Nephron progenitor cell (in vitro differentiated cells): ENCODE measurements around the gene RPL26.
"Not testable (repeated sequence)": the region's sequence is repeated elsewhere in the genome, so short reads cannot be mapped to it uniquely, and the experiment has no call there.

Experiments
- DNase-seq: peaks from one replicate; pipeline ENCODE4 v3.0.0; 2021
- H3K27ac Mint-ChIP-seq: 2 replicates; pipeline ENCODE4 v1.8.0; 2021; ENCODE audit warnings: mild to moderate bottlenecking, moderate library complexity, mixed read lengths
- H3K27me3 Mint-ChIP-seq: 2 replicates; pipeline ENCODE4 v1.8.0; 2021; ENCODE audit warnings: mild to moderate bottlenecking, low read depth, mixed read lengths; ENCODE audit not compliant: poor library complexity
- H3K36me3 Mint-ChIP-seq: 2 replicates; pipeline ENCODE4 v1.8.0; 2021; ENCODE audit warnings: low read depth, mixed read lengths
- H3K4me1 Mint-ChIP-seq: 2 replicates; pipeline ENCODE4 v1.8.0; 2021; ENCODE audit warnings: mixed read lengths
- H3K4me3 Mint-ChIP-seq: 2 replicates; pipeline ENCODE4 v1.8.0; 2021; ENCODE audit warnings: mild to moderate bottlenecking, moderate library complexity, mixed read lengths
- H3K9me3 Mint-ChIP-seq: 2 replicates; pipeline ENCODE4 v1.8.0; 2021; ENCODE audit warnings: mild to moderate bottlenecking, moderate library complexity, mixed read lengths
- CTCF ChIP-seq: fragments of 200-600 bp; sonication (generic); IDR thresholded peaks from 2 replicates; pipeline ENCODE4 v1.5.0; 2021; ENCODE audit warnings: antibody characterized with exemption

RPL26 gene

DNA sequence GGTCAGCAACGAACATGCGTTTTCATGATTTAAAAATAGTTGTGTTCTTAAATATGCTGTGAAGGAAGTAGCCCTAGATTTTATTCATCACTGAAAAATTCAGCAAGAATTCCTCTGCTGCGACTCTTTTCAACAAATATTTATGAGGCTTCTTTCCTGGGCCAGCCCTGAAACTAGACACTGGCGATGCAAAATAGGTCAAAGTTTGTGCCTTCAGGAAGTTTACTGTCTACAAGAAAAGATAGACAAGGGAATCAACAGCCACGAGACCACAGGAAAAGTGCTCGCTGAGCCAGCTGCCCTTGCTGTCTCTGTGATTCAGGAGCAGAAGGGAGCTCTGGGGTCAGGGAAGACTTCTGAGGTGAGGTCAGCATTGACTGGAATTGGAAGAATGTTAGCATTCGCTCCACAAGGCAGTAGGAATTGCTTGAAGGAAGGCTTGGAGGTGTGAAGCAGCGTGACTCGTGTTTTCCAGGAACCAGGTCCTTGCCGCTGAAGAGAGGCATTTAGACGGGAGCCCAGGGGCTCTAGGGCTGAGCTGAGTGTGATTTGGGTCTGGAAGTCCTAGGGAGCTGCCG lies 1.9 kb upstream of the RPL26 start:
- no peaks in the 10 kb centered on the region for H3K9me3 Mint-ChIP-seq
- H3K4me3 Mint-ChIP-seq, result peak overlapping the region; percentile 100
- DNase-seq, result no peak
- peak overlapping the region; percentile 69 for H3K27ac Mint-ChIP-seq
- peaks cover 28% of the 10 kb centered on the region for H3K36me3 Mint-ChIP-seq
- TF ChIP-seq CTCF, result no peak
- peaks cover 2% of the 10 kb centered on the region for H3K27me3 Mint-ChIP-seq
- H3K4me1 Mint-ChIP-seq, result peaks cover 56% of the 10 kb centered on the region

- peaks cover 48% of the 10 kb centered on the region for H3K36me3 Mint-ChIP-seq
- no peak for DNase-seq
- H3K27me3 Mint-ChIP-seq, result peaks cover 2% of the 10 kb centered on the region
- peak overlapping the region; percentile 100 for H3K27ac Mint-ChIP-seq
- no peak for TF ChIP-seq CTCF
- peaks cover 70% of the 10 kb centered on the region for H3K4me1 Mint-ChIP-seq
- H3K9me3 Mint-ChIP-seq, result no peaks in the 10 kb centered on the region
- peak overlapping the region; percentile 100 for H3K4me3 Mint-ChIP-seq
Measured at GRCh38 chr17:8382880-8383142, 182 bp downstream of the RPL26 start.

DNA sequence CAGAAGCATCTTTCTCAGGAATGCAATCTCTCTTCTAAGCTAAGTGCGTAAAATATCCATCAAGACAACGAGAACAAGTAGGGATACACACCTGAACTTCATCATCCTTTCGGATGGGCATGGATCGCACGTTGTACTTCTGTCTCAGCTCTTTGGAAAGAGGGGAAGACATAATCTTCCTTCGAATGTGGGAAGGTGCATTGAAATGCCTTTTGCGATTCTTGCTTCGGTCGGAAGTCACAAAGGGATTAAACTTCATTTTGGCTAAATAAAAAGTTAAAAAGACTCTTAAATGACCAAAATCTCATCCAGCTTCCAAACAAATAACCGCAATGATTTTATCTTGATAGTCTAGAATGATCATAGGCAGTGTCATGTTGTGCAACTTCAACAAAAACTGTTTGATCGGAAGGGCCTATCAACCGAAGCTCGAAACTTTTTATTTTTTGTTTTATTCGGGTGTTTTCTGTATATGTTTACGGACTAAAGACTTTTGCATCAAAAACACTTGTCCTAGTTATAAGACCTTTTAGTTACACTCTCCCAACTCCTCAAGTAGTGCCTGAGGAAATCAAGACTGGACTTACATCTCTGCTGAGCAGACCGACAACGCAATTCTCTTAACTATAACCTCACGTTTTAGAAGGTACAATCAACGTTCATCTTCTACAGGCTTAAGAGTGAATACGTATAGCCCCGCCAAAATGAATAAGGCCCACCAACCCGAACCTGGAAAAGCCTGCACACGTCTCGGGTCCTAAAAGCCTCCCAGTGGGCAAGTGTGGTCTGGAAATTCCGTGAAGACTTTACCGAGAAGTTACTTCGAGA lies 727 bp downstream of the RPL26 start:
- Mint-ChIP-seq H3K27ac (peak overlapping the region; percentile 100), H3K4me3 (peak overlapping the region; percentile 100), H3K27me3 (peaks cover 2% of the 10 kb centered on the region), H3K4me1 (peaks cover 74% of the 10 kb centered on the region), H3K9me3 (no peaks in the 10 kb centered on the region), H3K36me3 (peaks cover 54% of the 10 kb centered on the region)
- TF ChIP-seq CTCF, result no peak
- no peak for DNase-seq

GRCh38 chr17:8380049-8380448 lies 2.9 kb downstream of the RPL26 start:
- H3K27me3 Mint-ChIP-seq, result no peaks in the 10 kb centered on the region
- no peaks in the 10 kb centered on the region for H3K9me3 Mint-ChIP-seq
- peak overlapping the region; percentile 70 for H3K27ac Mint-ChIP-seq
- peaks cover 65% of the 10 kb centered on the region for H3K36me3 Mint-ChIP-seq
- peaks cover 78% of the 10 kb centered on the region for H3K4me1 Mint-ChIP-seq
- peak overlapping the region; percentile 4 for H3K4me3 Mint-ChIP-seq
- DNase-seq, result no peak
- TF ChIP-seq CTCF, result no peak

DNA sequence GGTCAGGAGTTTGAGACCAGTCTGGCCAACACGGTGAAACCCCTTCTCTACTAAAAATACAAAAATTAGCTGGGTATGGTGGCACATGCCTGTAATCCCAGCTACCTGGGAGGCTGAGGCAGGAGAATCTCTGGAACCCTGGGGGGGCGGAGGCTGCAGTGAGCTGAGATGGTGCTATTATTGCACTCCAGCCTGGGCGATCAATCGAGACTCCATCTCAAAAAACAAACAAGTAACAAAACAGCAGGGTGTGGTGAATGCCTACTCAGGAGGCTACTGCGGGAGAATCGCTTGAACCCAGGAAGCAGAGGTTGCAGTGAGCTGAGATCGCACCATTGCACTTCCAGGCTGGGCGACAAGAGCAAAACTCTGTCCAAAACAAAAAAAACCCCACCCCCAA lies 4.9 kb downstream of the RPL26 start:
- not testable (repeated sequence) for DNase-seq, H3K4me3 Mint-ChIP-seq, H3K27me3 Mint-ChIP-seq, H3K9me3 Mint-ChIP-seq
- H3K27ac Mint-ChIP-seq, result peak overlapping the region; percentile 92
- peaks cover 70% of the 10 kb centered on the region for H3K36me3 Mint-ChIP-seq
- H3K4me1 Mint-ChIP-seq, result peaks cover 66% of the 10 kb centered on the region

DNA sequence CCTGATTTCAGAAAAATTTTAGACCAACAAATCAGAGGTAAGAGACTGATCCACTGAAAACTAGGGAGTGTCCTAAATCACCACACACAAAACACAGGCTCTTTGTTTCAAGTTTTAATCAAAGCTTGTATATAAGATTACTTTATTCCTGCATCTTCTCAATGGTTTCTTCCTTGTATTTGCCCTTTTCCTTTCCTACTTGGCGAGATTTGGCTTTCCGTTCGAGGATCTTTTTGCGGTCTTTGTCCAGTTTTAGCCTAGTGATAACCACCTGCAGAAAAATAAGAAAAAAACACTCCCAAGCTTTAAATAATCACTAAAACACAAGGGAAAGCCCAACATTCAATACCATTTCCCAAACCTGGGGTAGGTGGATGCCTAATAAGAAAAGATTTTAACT lies 5.6 kb downstream of the RPL26 start:
- H3K36me3 Mint-ChIP-seq, result peaks cover 70% of the 10 kb centered on the region
- H3K27ac Mint-ChIP-seq, result peak overlapping the region; percentile 75
- H3K9me3 Mint-ChIP-seq, result no peaks in the 10 kb centered on the region
- DNase-seq, result no peak
- peaks cover 66% of the 10 kb centered on the region for H3K4me1 Mint-ChIP-seq
- H3K27me3 Mint-ChIP-seq, result no peaks in the 10 kb centered on the region
- no peak for TF ChIP-seq CTCF
- H3K4me3 Mint-ChIP-seq, result peak overlapping the region; percentile 31
